ENCODE measurements around the gene USH2A.

USH2A gene

GRCh38 chr1:215890438-215890837, 532.8 kb downstream of the USH2A start:
- Mint-ChIP-seq H3K4me1 (no peaks in the 10 kb centered on the region), H3K27me3 (peaks cover 2% of the 10 kb centered on the region), H3K4me3 (no peak overlapping the region), H3K27ac (no peak overlapping the region), H3K9me3 (peaks cover 5% of the 10 kb centered on the region), H3K36me3 (no peaks in the 10 kb centered on the region)

GRCh38 chr1:215889871-215890270, 533.4 kb downstream of the USH2A start:
- Mint-ChIP-seq H3K4me1 (no peaks in the 10 kb centered on the region), H3K4me3 (no peak overlapping the region), H3K27ac (no peak overlapping the region)

GRCh38 chr1:215888159-215888558, 535.1 kb downstream of the USH2A start:
- no peaks in the 10 kb centered on the region for H3K9me3 Mint-ChIP-seq
- no peaks in the 10 kb centered on the region for H3K36me3 Mint-ChIP-seq
- no peak overlapping the region for H3K27ac Mint-ChIP-seq
- no peaks in the 10 kb centered on the region for H3K27me3 Mint-ChIP-seq
- H3K4me1 Mint-ChIP-seq, result no peaks in the 10 kb centered on the region
- no peak overlapping the region for H3K4me3 Mint-ChIP-seq

More at GRCh38 chr1:215889871-215890270, 533.4 kb downstream of the USH2A start:
- Mint-ChIP-seq H3K9me3 (no peaks in the 10 kb centered on the region), H3K36me3 (no peaks in the 10 kb centered on the region), H3K27me3 (peaks cover 2% of the 10 kb centered on the region)

- Mint-ChIP-seq H3K4me3 (no peak overlapping the region), H3K36me3 (no peaks in the 10 kb centered on the region), H3K27ac (no peak overlapping the region), H3K27me3 (no peaks in the 10 kb centered on the region), H3K9me3 (no peaks in the 10 kb centered on the region), H3K4me1 (no peaks in the 10 kb centered on the region)
Observed at GRCh38 chr1:215887627-215888026, 535.6 kb downstream of the USH2A start.

GRCh38 chr1:215883004-215883403, 540.2 kb downstream of the USH2A start:
- Mint-ChIP-seq H3K27ac (no peak overlapping the region), H3K36me3 (no peaks in the 10 kb centered on the region), H3K9me3 (no peaks in the 10 kb centered on the region), H3K4me3 (no peak overlapping the region), H3K27me3 (no peaks in the 10 kb centered on the region), H3K4me1 (no peaks in the 10 kb centered on the region)

GRCh38 chr1:215878843-215879242, 544.4 kb downstream of the USH2A start:
- H3K9me3 Mint-ChIP-seq, result no peaks in the 10 kb centered on the region
- H3K4me3 Mint-ChIP-seq, result no peak overlapping the region
- H3K27ac Mint-ChIP-seq, result no peak overlapping the region
- no peaks in the 10 kb centered on the region for H3K27me3 Mint-ChIP-seq
- H3K36me3 Mint-ChIP-seq, result no peaks in the 10 kb centered on the region
- H3K4me1 Mint-ChIP-seq, result no peaks in the 10 kb centered on the region

GRCh38 chr1:215878128-215878527, 545.1 kb downstream of the USH2A start:
- Mint-ChIP-seq H3K4me1 (no peaks in the 10 kb centered on the region), H3K27me3 (no peaks in the 10 kb centered on the region), H3K36me3 (no peaks in the 10 kb centered on the region), H3K9me3 (no peaks in the 10 kb centered on the region), H3K4me3 (no peak overlapping the region), H3K27ac (no peak overlapping the region)

- Mint-ChIP-seq H3K4me3 (no peak overlapping the region), H3K4me1 (no peaks in the 10 kb centered on the region), H3K36me3 (no peaks in the 10 kb centered on the region), H3K9me3 (no peaks in the 10 kb centered on the region), H3K27me3 (no peaks in the 10 kb centered on the region), H3K27ac (no peak overlapping the region)
Observed at GRCh38 chr1:215877452-215877951, 545.7 kb downstream of the USH2A start.

- H3K4me1 Mint-ChIP-seq, result no peaks in the 10 kb centered on the region
- no peak overlapping the region for H3K27ac Mint-ChIP-seq
- no peaks in the 10 kb centered on the region for H3K27me3 Mint-ChIP-seq
- H3K4me3 Mint-ChIP-seq, result no peak overlapping the region
- H3K36me3 Mint-ChIP-seq, result no peaks in the 10 kb centered on the region
- H3K9me3 Mint-ChIP-seq, result no peaks in the 10 kb centered on the region
Observed at GRCh38 chr1:215875712-215876111, 547.5 kb downstream of the USH2A start.

- Mint-ChIP-seq H3K4me1 (no peaks in the 10 kb centered on the region), H3K9me3 (no peaks in the 10 kb centered on the region), H3K4me3 (no peak overlapping the region), H3K27me3 (no peaks in the 10 kb centered on the region), H3K27ac (no peak overlapping the region), H3K36me3 (no peaks in the 10 kb centered on the region)
Observed at GRCh38 chr1:215875236-215875635, 548.0 kb downstream of the USH2A start.

GRCh38 chr1:215872658-215873057, 550.6 kb downstream of the USH2A start:
- Mint-ChIP-seq H3K9me3 (peaks cover under 1% of the 10 kb centered on the region), H3K4me3 (no peak overlapping the region), H3K36me3 (no peaks in the 10 kb centered on the region), H3K27me3 (no peaks in the 10 kb centered on the region), H3K27ac (no peak overlapping the region), H3K4me1 (no peaks in the 10 kb centered on the region)

GRCh38 chr1:215868500-215868899, 554.7 kb downstream of the USH2A start:
- Mint-ChIP-seq H3K27ac (no peak overlapping the region), H3K9me3 (peaks cover 6% of the 10 kb centered on the region)

GRCh38 chr1:215865060-215865459, 558.2 kb downstream of the USH2A start:
- peaks cover 6% of the 10 kb centered on the region for H3K9me3 Mint-ChIP-seq
- H3K27me3 Mint-ChIP-seq, result no peaks in the 10 kb centered on the region
- no peak overlapping the region for H3K4me3 Mint-ChIP-seq
- no peaks in the 10 kb centered on the region for H3K36me3 Mint-ChIP-seq
- no peak overlapping the region for H3K27ac Mint-ChIP-seq
- H3K4me1 Mint-ChIP-seq, result no peaks in the 10 kb centered on the region

More at GRCh38 chr1:215868500-215868899, 554.7 kb downstream of the USH2A start:
- no peaks in the 10 kb centered on the region for H3K36me3 Mint-ChIP-seq
- H3K27me3 Mint-ChIP-seq, result no peaks in the 10 kb centered on the region
- H3K4me1 Mint-ChIP-seq, result no peaks in the 10 kb centered on the region
- no peak overlapping the region for H3K4me3 Mint-ChIP-seq

- Mint-ChIP-seq H3K4me1 (no peaks in the 10 kb centered on the region), H3K27ac (no peak overlapping the region), H3K27me3 (no peaks in the 10 kb centered on the region), H3K9me3 (peaks cover 6% of the 10 kb centered on the region), H3K36me3 (no peaks in the 10 kb centered on the region), H3K4me3 (no peak overlapping the region)
Observed at GRCh38 chr1:215863796-215864195, 559.5 kb downstream of the USH2A start.

- Mint-ChIP-seq H3K9me3 (peaks cover 5% of the 10 kb centered on the region), H3K4me1 (no peaks in the 10 kb centered on the region), H3K27ac (no peak overlapping the region), H3K27me3 (no peaks in the 10 kb centered on the region), H3K36me3 (no peaks in the 10 kb centered on the region), H3K4me3 (no peak overlapping the region)
Observed at GRCh38 chr1:215860833-215861232, 562.4 kb downstream of the USH2A start.

- Mint-ChIP-seq H3K27me3 (no peaks in the 10 kb centered on the region), H3K36me3 (no peaks in the 10 kb centered on the region), H3K9me3 (peaks cover 10% of the 10 kb centered on the region), H3K4me3 (no peak overlapping the region), H3K4me1 (no peaks in the 10 kb centered on the region), H3K27ac (no peak overlapping the region)
Observed at GRCh38 chr1:215857317-215857716, 565.9 kb downstream of the USH2A start.

GRCh38 chr1:215845234-215845891, 577.9 kb downstream of the USH2A start:
- Mint-ChIP-seq H3K9me3 (peaks cover 9% of the 10 kb centered on the region), H3K4me3 (no peak overlapping the region), H3K36me3 (no peaks in the 10 kb centered on the region), H3K27ac (no peak overlapping the region), H3K27me3 (no peaks in the 10 kb centered on the region), H3K4me1 (no peaks in the 10 kb centered on the region)
